T-helper 2 cell treated with Interferon-gamma antibody and Interleukin-4, amounts not matched to agents 5 μg/mL and 100 μg/mL, for 36 hours (primary cell): ENCODE data around the gene ETNK2.

Experiments used
- DNase-seq: peaks from one replicate; pipeline ENCODE4 v3.0.0; 2021; ENCODE audit warnings: low spot score
- H3K27ac Mint-ChIP-seq: one replicate; pipeline ENCODE4 v1.8.0; 2021; ENCODE audit warnings: mild to moderate bottlenecking, mixed read lengths
- H3K27me3 Mint-ChIP-seq: one replicate; pipeline ENCODE4 v1.8.0; 2021; ENCODE audit warnings: low read depth, mixed read lengths
- H3K36me3 Mint-ChIP-seq: one replicate; pipeline ENCODE4 v1.8.0; 2021; ENCODE audit warnings: low read depth, mixed read lengths
- H3K4me1 Mint-ChIP-seq: one replicate; pipeline ENCODE4 v1.8.0; 2021; ENCODE audit warnings: low read depth, mixed read lengths
- H3K4me3 Mint-ChIP-seq: one replicate; pipeline ENCODE4 v1.8.0; 2022; ENCODE audit warnings: mild to moderate bottlenecking, moderate library complexity, mixed read lengths
- H3K9me3 Mint-ChIP-seq: one replicate; pipeline ENCODE4 v1.8.0; 2021; ENCODE audit warnings: mixed read lengths

Gene ETNK2

DNA sequence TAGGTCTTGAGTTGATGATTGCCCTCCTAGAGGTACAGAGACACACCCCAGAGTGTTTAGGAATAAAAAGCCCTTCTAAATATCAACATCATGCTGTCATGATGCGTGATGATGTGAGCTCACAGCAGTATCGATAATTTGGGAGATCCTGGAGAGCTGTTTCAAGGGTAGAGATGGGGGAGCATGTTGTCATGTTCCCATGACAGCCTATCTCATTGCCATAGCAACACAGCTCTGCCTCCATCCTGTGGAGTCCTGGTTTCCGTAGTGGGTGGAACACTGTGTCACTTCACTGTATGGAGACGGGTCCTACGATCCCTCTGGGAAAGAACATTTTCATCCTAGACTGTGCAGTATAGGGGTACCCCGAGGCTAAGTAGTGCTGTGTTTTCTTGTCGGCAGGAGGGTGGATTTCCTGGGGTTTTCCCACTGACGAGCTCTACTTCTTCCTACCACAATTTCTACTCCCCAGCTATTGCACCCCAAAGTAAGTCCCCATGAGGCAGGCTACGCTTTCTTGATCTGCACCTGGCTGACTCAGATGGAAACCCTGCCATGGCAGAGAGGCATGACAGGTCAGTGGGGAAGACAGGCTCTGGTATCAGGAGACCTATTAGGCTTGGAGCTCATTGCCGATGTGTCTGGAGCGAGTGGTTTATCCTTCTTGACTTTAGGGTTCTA lies 37.3 kb upstream of the ETNK2 start:
- H3K4me3 Mint-ChIP-seq = no peak overlapping the region
- DNase-seq = no peak
- peaks cover 8% of the 10 kb centered on the region for H3K4me1 Mint-ChIP-seq
- H3K27ac Mint-ChIP-seq = no peak overlapping the region
- no peaks in the 10 kb centered on the region for H3K36me3 Mint-ChIP-seq
- H3K9me3 Mint-ChIP-seq = no peaks in the 10 kb centered on the region
- H3K27me3 Mint-ChIP-seq = peaks cover 50% of the 10 kb centered on the region

DNA sequence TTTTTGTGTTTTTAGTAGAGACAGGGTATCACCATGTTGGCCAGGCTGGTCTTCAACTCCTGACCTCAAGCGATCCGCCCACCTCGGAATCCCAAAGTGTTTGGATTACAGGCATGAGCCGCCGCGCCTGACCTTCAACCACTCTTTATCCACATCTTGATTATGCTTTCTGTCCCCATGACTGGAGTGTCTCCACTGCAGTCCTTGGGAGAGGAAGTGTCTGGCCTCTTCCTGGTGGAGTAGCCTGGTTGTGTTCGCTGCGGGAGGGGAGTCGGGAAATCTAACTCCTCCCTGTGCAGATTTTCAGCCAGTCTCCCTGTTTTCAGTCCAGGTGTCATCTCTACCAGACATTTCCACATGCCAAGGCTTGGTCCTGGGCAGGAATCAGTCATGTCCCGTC lies 34.8 kb upstream of the ETNK2 start:
- H3K27ac Mint-ChIP-seq = no peak overlapping the region
- DNase-seq = no peak
- no peaks in the 10 kb centered on the region for H3K36me3 Mint-ChIP-seq
- H3K4me3 Mint-ChIP-seq = no peak overlapping the region
- H3K27me3 Mint-ChIP-seq = peaks cover 46% of the 10 kb centered on the region
- peaks cover 8% of the 10 kb centered on the region for H3K4me1 Mint-ChIP-seq
- H3K9me3 Mint-ChIP-seq = no peaks in the 10 kb centered on the region

DNA sequence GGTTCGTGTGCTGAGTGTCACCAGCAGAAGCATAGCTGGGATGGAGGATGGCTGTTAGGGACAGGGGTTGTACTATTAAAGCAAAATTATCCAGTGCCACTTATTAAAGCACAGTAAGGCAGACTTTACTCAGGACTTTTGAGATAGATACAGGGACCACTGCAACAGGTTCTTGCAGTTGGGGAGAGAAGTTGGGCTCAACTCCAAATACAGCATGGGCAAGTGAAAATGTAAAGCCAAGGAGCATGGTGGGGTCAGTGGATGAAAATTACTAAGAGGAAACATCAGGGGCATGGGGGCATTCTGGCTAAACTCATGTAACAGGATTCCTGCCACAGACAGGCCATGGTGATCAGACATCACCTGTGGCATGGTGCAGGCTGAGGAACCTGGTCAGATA lies 29.3 kb upstream of the ETNK2 start:
- Mint-ChIP-seq H3K9me3 (no peaks in the 10 kb centered on the region), H3K27ac (no peak overlapping the region), H3K4me1 (no peaks in the 10 kb centered on the region), H3K36me3 (no peaks in the 10 kb centered on the region), H3K27me3 (peaks cover 10% of the 10 kb centered on the region), H3K4me3 (no peak overlapping the region)
- no peak for DNase-seq

DNA sequence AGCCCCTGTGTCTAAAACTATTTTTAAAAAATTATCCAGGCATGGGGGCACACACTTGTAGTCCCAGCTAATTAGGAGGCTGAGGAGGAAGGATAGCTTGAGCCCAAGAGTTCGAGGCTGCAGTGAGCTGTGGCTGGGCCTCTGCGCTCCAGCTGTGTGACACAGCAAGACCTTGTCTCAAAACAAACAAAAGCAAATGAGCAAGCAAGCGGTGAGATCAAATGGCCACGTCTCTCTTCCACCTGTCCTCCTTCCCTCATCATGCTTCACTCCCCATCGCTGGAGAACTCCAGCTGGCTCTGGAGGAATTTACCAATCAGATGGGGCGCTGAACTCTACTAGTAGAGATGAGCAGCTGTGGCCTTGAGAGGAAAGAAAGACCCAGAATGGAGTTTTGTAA lies 28.3 kb upstream of the ETNK2 start:
- Mint-ChIP-seq H3K4me1 (no peaks in the 10 kb centered on the region), H3K4me3 (no peak overlapping the region), H3K9me3 (no peaks in the 10 kb centered on the region), H3K27me3 (peaks cover 9% of the 10 kb centered on the region), H3K27ac (no peak overlapping the region), H3K36me3 (no peaks in the 10 kb centered on the region)
- DNase-seq = no peak

DNA sequence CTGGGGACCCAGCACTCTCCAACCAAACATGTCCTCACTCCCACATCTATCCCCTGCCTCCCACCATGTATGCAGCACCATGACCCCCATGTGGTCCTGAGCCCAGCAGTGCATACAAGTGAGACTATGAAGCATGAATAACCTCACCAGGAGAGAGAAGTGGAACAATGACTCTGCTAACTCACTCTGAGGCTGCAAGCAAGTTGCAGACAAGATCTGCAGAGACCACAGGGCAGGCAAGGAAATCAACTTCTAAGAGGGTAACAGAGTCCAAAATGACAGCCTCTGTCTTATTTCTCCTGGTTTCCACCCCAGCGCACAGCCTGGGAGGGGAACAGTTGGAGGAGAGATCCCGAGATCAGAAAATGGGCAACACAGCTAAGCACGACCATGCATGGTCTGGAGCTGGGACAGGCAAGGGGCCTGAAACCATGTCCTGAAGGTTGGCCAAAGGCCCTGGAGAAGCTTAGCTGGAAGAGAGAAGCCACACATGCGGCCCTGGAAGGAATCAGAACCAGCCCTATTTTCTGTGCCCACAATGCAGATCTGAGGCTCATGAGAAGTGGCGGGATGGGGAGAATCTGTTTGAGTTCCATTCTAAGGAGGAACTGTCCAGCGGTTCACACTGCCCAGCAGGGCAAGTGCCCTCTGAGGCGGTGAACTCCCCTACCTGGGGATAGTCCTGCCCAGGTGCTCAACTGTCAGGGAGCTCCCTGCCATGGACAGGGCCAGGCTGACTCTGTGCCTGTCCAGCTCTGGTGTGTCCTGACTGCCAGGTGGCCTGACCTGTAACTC lies 26.8 kb upstream of the ETNK2 start:
- Mint-ChIP-seq H3K4me1 (no peaks in the 10 kb centered on the region), H3K9me3 (peaks cover 1% of the 10 kb centered on the region), H3K27me3 (peaks cover 5% of the 10 kb centered on the region), H3K4me3 (no peak overlapping the region), H3K27ac (no peak overlapping the region), H3K36me3 (no peaks in the 10 kb centered on the region)
- DNase-seq = no peak

DNA sequence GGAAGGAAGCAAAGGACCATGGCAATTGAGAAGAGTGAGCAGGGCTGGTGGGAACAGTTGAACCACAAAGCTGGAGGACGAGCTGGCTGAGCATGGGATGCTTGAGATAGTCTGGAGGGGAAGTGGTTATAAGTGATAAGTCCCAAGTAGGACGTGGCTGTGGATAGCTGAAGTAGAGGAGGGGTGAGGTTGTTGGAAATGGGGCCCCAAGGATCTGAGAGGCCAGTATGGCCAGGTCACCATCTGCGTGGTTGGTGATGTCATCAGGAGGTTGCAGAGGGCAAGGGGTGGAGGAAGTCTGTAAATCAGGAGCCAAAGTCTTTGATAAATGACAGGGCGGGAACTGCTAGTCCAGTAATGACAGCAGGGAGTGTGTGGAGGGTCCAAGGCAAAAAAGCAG lies 25.3 kb upstream of the ETNK2 start:
- Mint-ChIP-seq H3K36me3 (no peaks in the 10 kb centered on the region), H3K27me3 (peaks cover 2% of the 10 kb centered on the region), H3K9me3 (peaks cover 6% of the 10 kb centered on the region), H3K27ac (no peak overlapping the region), H3K4me1 (no peaks in the 10 kb centered on the region), H3K4me3 (no peak overlapping the region)
- no peak for DNase-seq

DNA sequence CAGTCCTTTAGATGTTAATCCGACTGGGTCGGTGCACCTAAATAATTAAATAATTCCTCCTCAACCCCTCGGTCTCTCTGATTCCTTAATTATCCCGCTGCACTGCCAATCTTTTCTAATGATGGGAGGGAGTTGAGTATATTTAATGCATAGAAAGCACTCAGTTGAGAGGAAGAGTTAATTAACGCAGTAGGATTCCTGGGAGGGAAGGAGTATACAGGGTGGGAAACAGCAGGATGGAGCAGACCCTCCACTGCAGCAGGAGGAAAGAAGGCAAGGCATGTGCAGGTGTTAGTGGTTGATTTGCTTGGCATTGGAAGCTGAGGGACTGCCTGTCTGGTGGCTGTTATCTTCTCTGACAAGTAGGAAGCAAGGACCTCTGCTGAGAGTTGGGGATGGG lies 24.2 kb upstream of the ETNK2 start:
- no peak overlapping the region for H3K4me3 Mint-ChIP-seq
- no peak overlapping the region for H3K27ac Mint-ChIP-seq
- H3K27me3 Mint-ChIP-seq = peaks cover 2% of the 10 kb centered on the region
- H3K9me3 Mint-ChIP-seq = peaks cover 15% of the 10 kb centered on the region
- H3K4me1 Mint-ChIP-seq = no peaks in the 10 kb centered on the region
- DNase-seq = no peak
- no peaks in the 10 kb centered on the region for H3K36me3 Mint-ChIP-seq

DNA sequence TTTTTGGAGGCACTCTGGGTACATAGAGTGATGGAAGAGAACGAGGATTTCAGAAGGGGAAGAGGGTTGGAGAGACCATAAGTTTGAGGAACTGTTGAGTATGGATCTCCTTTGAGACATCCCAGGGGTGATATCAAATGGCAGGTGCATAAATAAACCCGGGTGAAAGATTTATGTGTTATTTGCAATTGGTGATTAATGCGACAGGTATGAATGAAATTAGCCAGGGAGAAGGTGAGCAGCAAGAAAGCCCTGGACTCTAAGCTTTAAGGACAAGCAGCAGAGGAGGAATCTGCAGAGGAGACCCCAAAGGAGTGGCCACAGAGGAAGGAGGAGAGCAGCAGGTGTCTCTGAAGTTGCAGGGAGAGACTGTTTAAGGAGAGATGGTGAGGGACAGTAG lies 23.1 kb upstream of the ETNK2 start:
- no peak for DNase-seq
- peaks cover 25% of the 10 kb centered on the region for H3K9me3 Mint-ChIP-seq
- H3K4me1 Mint-ChIP-seq = no peaks in the 10 kb centered on the region
- no peaks in the 10 kb centered on the region for H3K36me3 Mint-ChIP-seq
- H3K27me3 Mint-ChIP-seq = peaks cover 2% of the 10 kb centered on the region
- no peak overlapping the region for H3K4me3 Mint-ChIP-seq
- no peak overlapping the region for H3K27ac Mint-ChIP-seq

DNA sequence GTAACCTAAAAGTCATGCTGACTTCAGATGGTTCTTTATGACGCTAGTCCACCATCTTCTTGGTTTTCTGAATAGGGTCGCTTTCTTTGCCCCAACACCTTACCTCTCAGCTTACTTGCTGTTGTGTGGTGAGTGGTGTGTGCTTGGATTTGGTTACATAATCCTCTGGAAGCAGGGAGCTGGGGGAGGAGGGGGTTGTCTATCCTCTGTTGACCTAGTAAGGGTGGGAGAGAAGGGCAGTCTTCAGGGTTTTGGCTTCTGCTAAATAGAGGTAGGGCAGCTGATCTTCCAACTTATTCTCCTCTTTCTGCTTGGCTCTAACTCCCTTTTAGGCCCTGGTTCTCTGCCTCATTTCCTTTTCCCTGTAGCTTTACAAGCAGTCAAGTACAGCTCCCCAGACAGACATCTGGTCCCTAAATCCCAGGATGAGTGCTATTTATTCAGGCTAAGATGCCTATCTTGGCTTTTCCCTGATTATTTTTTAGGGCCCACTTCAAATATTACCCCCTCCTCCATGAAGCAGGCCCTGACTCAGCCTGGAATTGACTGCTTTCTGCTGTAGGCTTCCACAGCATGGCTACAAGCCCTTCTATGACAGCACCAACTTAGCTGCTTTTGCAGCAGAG lies 20.7 kb upstream of the ETNK2 start:
- no peak for DNase-seq
- Mint-ChIP-seq H3K9me3 (peaks cover 44% of the 10 kb centered on the region), H3K4me3 (no peak overlapping the region), H3K27me3 (no peaks in the 10 kb centered on the region), H3K4me1 (no peaks in the 10 kb centered on the region), H3K27ac (no peak overlapping the region), H3K36me3 (no peaks in the 10 kb centered on the region)

DNA sequence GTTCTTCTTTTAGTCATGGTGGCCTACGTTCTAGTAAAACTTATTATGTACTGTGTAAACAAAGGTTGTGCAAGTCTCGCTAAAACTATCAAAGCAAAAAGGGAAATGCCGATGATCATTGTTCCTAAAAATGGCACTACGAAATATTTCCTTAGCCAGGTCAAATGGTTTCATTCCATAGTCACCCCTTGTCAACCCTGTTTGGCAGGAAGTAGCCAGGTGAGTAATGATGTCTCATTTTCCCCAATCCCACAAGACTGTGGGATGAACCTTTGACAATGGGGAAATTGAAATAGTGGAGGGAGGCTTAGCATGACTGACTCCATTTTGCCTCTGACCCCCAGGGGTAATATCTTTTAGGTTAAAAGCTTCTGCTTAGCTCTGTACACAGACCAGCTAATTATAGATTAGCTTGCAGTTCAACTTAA lies 19.9 kb upstream of the ETNK2 start:
- Mint-ChIP-seq H3K36me3 (no peaks in the 10 kb centered on the region), H3K4me3 (no peak overlapping the region), H3K9me3 (peaks cover 50% of the 10 kb centered on the region), H3K4me1 (no peaks in the 10 kb centered on the region), H3K27ac (no peak overlapping the region), H3K27me3 (no peaks in the 10 kb centered on the region)
- DNase-seq = no peak

DNA sequence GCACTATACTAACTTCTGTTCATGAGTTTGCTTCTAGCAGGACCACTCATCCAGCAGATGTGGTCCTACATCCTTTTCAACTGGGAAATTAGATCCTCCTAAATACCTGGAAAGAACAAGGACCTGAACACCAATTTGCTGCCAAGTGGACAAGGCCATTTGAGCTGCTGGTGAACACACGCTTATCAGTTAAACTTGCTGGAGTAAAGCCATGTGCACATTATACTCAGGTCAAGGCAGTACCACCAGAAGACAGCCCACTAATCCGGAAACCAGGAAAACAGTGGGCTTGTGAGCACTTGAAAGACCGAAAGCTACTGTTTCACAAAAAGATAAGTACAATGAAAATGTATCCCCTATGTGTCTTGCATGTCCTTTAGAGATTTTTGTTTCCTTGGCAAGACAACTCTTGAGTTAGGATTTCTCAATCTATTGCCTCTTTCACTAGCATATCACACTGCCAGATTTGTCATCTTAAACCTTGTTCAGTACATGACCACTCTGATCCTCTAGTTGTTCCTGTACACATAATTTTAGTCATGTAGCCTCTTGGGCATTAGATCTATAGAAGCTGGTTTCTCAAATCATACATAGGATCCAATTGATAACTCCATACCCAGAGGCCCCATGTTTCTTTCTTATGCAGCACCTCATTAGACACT lies 18.8 kb upstream of the ETNK2 start:
- Mint-ChIP-seq H3K9me3 (peaks cover 50% of the 10 kb centered on the region), H3K36me3 (no peaks in the 10 kb centered on the region), H3K27me3 (no peaks in the 10 kb centered on the region), H3K27ac (no peak overlapping the region), H3K4me1 (no peaks in the 10 kb centered on the region), H3K4me3 (no peak overlapping the region)
- DNase-seq = no peak

DNA sequence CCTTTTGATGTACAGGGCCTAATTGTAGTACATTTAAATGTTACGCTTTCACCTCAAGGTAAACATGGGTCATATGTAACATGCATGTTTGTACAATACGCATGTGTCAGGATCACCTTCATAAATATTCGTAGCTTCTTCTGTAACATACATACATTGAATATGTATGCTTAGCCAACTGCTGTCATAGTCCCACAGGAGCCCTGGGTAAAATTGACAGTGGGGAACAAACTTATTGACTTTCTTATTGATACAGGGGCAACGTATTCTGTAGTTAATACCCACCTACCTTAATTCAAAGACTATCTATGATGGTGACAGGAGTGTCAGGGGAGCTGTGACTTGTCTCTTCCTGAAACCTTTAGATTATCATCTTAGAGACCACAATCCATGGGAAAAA lies 18.0 kb upstream of the ETNK2 start:
- no peak for DNase-seq
- no peaks in the 10 kb centered on the region for H3K27me3 Mint-ChIP-seq
- no peaks in the 10 kb centered on the region for H3K4me1 Mint-ChIP-seq
- H3K4me3 Mint-ChIP-seq = no peak overlapping the region
- peaks cover 50% of the 10 kb centered on the region for H3K9me3 Mint-ChIP-seq
- no peaks in the 10 kb centered on the region for H3K36me3 Mint-ChIP-seq
- H3K27ac Mint-ChIP-seq = no peak overlapping the region

DNA sequence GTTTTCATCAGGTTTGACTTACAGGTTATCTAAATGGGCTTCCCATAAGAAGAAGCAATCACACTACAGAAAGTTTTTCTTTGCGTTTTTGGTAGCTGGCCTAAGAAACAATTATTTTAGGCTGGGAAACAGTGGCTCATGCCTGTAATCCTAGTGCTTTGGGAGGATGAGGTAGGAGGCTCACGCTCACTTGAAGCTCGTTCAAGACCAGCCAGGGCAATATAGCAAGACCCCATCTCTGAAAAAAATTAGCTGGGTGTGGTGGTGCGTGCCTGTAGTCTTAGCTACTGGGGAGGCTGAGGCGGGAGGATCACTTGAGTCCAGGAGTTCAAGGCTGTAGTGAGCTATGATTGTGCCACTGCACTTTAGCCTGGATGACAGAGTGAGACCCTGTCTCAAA lies 15.9 kb upstream of the ETNK2 start:
- H3K4me3 Mint-ChIP-seq = no peak overlapping the region
- no peaks in the 10 kb centered on the region for H3K27me3 Mint-ChIP-seq
- H3K27ac Mint-ChIP-seq = no peak overlapping the region
- no peaks in the 10 kb centered on the region for H3K36me3 Mint-ChIP-seq
- no peak for DNase-seq
- peaks cover 46% of the 10 kb centered on the region for H3K9me3 Mint-ChIP-seq
- no peaks in the 10 kb centered on the region for H3K4me1 Mint-ChIP-seq

DNA sequence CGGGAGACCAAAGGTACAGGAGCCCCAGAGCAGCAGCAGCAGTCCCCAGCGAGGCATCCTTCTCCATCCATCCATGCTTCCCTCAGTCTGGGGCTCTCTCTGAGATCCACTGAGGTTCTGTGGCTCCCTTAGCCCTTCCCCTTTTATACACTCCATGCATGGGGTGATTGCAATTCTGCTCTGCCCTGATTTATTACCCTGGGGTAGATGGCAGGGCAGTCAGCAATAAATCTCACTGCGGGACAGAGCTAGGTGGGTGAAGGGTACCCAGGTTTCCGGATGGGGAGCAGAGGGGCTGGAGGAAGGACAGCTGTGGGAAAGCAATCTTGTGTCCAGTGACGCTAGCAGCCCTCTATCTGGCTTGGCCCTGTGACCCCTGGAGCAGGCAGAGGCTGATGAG lies 14.4 kb upstream of the ETNK2 start, which contains the start of gene REN:
Gene REN (minus strand): TSS at position 119 of the 400 bp plus-strand sequence. CDS start 44 bp downstream, at position 75.
- Mint-ChIP-seq H3K4me1 (no peaks in the 10 kb centered on the region), H3K36me3 (no peaks in the 10 kb centered on the region), H3K27me3 (peaks cover 2% of the 10 kb centered on the region), H3K4me3 (no peak within 1 kb of the TSS), H3K9me3 (peaks cover 34% of the 10 kb centered on the region), H3K27ac (no peak within 1 kb of the TSS)
- no peak for DNase-seq
